H1 (cell line): ENCODE measurements around the gene GAN. TPM values are rescaled to one million over a fixed set of nuclear protein-coding genes. Genes with fewer than 3 reads are reported as not detected.

Experiments used
- CTCF ChIA-PET: fragments of 300-600 bp; sonication (Branson Sonifier 250); formaldehyde crosslinking; loops from one replicate; lab custom pipeline; 2021; ENCODE audit not compliant: partially characterized antibody; lab: Charles Lee
- POLR2A ChIA-PET: fragments of 300-600 bp; sonication (Branson Sonifier 250); formaldehyde crosslinking; loops from one replicate; lab custom pipeline; 2021; ENCODE audit warnings: inconsistent platforms; ENCODE audit not compliant: partially characterized antibody; lab: Charles Lee
- DNase-seq, 2 experiments: peaks; one replicate each; pipeline versions ENCODE4 v3.0.0 to v3.0.0-alpha.2; 2010 to 2022; ENCODE audit warnings: low spot score in 2 of 2, low read depth in 1 of 2, mixed read lengths in 1 of 2
- FAIRE-seq: peaks from 2 replicates; lab custom pipeline; 2011; peaks lifted over from hg19 to GRCh38; lab: Jason Lieb, UNC
- H2AFZ ChIP-seq: 2 replicates; pipeline ENCODE4 v1.8.1; 2012; ENCODE audit warnings: low read length, inconsistent platforms
- H2AK5ac ChIP-seq: 2 replicates; pipeline ENCODE4 v1.6.1; 2013; ENCODE audit warnings: low read depth, low read length
- H2BK120ac ChIP-seq: replicated peaks from 2 replicates; pipeline ENCODE3; 2013; ENCODE audit warnings: low read depth, low read length, inconsistent platforms
- H2BK12ac ChIP-seq: 2 replicates; pipeline ENCODE4 v1.6.1; 2013; ENCODE audit warnings: low read depth, low read length
- H2BK15ac ChIP-seq: 2 replicates; pipeline ENCODE4 v1.6.1; 2013; ENCODE audit warnings: low read length
- H2BK20ac ChIP-seq: 2 replicates; pipeline ENCODE4 v1.6.1; 2013; ENCODE audit warnings: low read length
- H2BK5ac ChIP-seq: 2 replicates; pipeline ENCODE4 v1.6.1; 2013; ENCODE audit warnings: low read depth, low read length
- H3K14ac ChIP-seq: 2 replicates; pipeline ENCODE4 v1.6.1; 2013; ENCODE audit warnings: inconsistent platforms; ENCODE audit not compliant: insufficient read length
- H3K18ac ChIP-seq: 2 replicates; pipeline ENCODE4 v1.6.1; 2013; ENCODE audit warnings: low read length; ENCODE audit errors: extremely low read depth
- H3K23ac ChIP-seq: 2 replicates; pipeline ENCODE4 v1.6.1; 2013; ENCODE audit warnings: inconsistent platforms; ENCODE audit not compliant: insufficient read length
- H3K23me2 ChIP-seq: 2 replicates; pipeline ENCODE4 v1.6.1; 2013; ENCODE audit warnings: low read depth, low read length
- H3K27ac ChIP-seq: 2 replicates; pipeline ENCODE4 v1.6.1; 2011; ENCODE audit warnings: low read depth, low read length, inconsistent platforms
- H3K27me3 ChIP-seq, 4 experiments: replicated peaks in 1 of 4; 1 replicate in 1 of 4; 2 replicates in 3 of 4; pipeline versions ENCODE4 v1.6.1 to v1.8.1; 2011 to 2013; ENCODE audit warnings: low read length in 3 of 4, mild to moderate bottlenecking in 3 of 4, inconsistent platforms in 2 of 4, mixed read lengths in 2 of 4, moderate library complexity in 1 of 4; ENCODE audit not compliant: control insufficient read depth in 3 of 4, insufficient read depth in 3 of 4; ENCODE audit errors: extremely low read depth in 1 of 4
- H3K36me3 ChIP-seq, 4 experiments: 2 replicates each; pipeline versions ENCODE4 v1.6.1 to v1.8.1; 2011 to 2013; ENCODE audit warnings: mild to moderate bottlenecking in 4 of 4, low read length in 3 of 4, moderate library complexity in 2 of 4, control low read depth in 1 of 4, inconsistent platforms in 1 of 4; ENCODE audit not compliant: insufficient read depth in 4 of 4, control insufficient read depth in 2 of 4
- H3K4ac ChIP-seq: replicated peaks from 2 replicates; pipeline ENCODE3; 2013; ENCODE audit warnings: low read length, low read depth, mixed read lengths, inconsistent platforms; ENCODE audit not compliant: insufficient read length
- H3K4me1 ChIP-seq, 4 experiments: replicated peaks in 1 of 4; 1 replicate in 1 of 4; 2 replicates in 3 of 4; pipeline versions ENCODE4 v1.6.1 to v1.8.1; 2011 to 2013; ENCODE audit warnings: low read length in 3 of 4, inconsistent platforms in 2 of 4, mixed read lengths in 1 of 4; ENCODE audit not compliant: insufficient read depth in 4 of 4, control insufficient read depth in 3 of 4
- H3K4me2 ChIP-seq, 2 experiments: 2 replicates each; pipeline versions ENCODE4 v1.6.1 to v1.8.1; 2011 to 2013; ENCODE audit warnings: low read depth in 2 of 2, low read length in 2 of 2, control low read depth in 1 of 2, inconsistent platforms in 1 of 2, mild to moderate bottlenecking in 1 of 2; ENCODE audit not compliant: insufficient read depth in 1 of 2
- H3K4me3 ChIP-seq, 4 experiments: fragments of 200-600, 300-600 bp in 1 of 4; sonication (generic), shearing (Covaris generic), sonication (Bioruptor Twin) in 1 of 4; 2 replicates each; pipeline versions ENCODE4 v1.5.1 to v1.8.1; 2011 to 2016; ENCODE audit warnings: low read length in 4 of 4, low read depth in 3 of 4, control low read depth in 2 of 4, inconsistent platforms in 2 of 4, mild to moderate bottlenecking in 2 of 4, mixed read lengths in 1 of 4, moderate library complexity in 1 of 4; ENCODE audit not compliant: insufficient read depth in 2 of 4; ENCODE audit errors: extremely low read depth in 1 of 4
- H3K56ac ChIP-seq: replicated peaks from 2 replicates; pipeline ENCODE3; 2013; ENCODE audit warnings: low read depth, mild to moderate bottlenecking, mixed read lengths, low read length, inconsistent platforms; ENCODE audit not compliant: insufficient read length
- H3K79me1 ChIP-seq: 2 replicates; pipeline ENCODE4 v1.6.1; 2013; ENCODE audit warnings: low read depth, low read length, control low read depth
- H3K79me2 ChIP-seq, 2 experiments: 2 replicates each; pipeline versions ENCODE4 v1.6.1 to v1.8.1; 2012 to 2013; ENCODE audit warnings: low read length in 2 of 2, mild to moderate bottlenecking in 2 of 2, inconsistent platforms in 1 of 2; ENCODE audit not compliant: insufficient read depth in 2 of 2, control insufficient read depth in 1 of 2
- H3K9ac ChIP-seq, 4 experiments: replicated peaks in 1 of 4; 1 replicate in 1 of 4; 2 replicates in 3 of 4; pipeline versions ENCODE4 v1.6.1 to v1.8.1; 2011 to 2013; ENCODE audit warnings: low read depth in 3 of 4, low read length in 3 of 4, control low read depth in 2 of 4, mild to moderate bottlenecking in 2 of 4, moderate library complexity in 2 of 4, inconsistent platforms in 1 of 4; ENCODE audit errors: extremely low read depth in 1 of 4
- H3K9me3 ChIP-seq, 2 experiments: 2 replicates each; pipeline versions ENCODE4 v1.6.1 to v1.8.1; 2012 to 2013; ENCODE audit warnings: mild to moderate bottlenecking in 2 of 2, moderate library complexity in 2 of 2, control low read depth in 1 of 2, inconsistent platforms in 1 of 2, low read depth in 1 of 2, low read length in 1 of 2, mixed read lengths in 1 of 2; ENCODE audit not compliant: insufficient read depth in 2 of 2
- H4K20me1 ChIP-seq, 2 experiments: replicated peaks in 1 of 2; 2 replicates each; pipeline versions ENCODE3 to v1.8.1; 2011 to 2013; ENCODE audit warnings: inconsistent platforms in 2 of 2, low read length in 2 of 2, mild to moderate bottlenecking in 1 of 2; ENCODE audit not compliant: insufficient read depth in 2 of 2, control insufficient read depth in 1 of 2
- H4K5ac ChIP-seq: 2 replicates; pipeline ENCODE4 v1.6.1; 2013; ENCODE audit warnings: low read length, low read depth, mixed read lengths, inconsistent platforms; ENCODE audit not compliant: insufficient read length
- H4K8ac ChIP-seq: 2 replicates; pipeline ENCODE4 v1.8.0; 2013; ENCODE audit warnings: mild to moderate bottlenecking, moderate library complexity, low read length, inconsistent platforms; ENCODE audit not compliant: insufficient read depth; ENCODE audit errors: extremely low read depth
- H4K91ac ChIP-seq: replicated peaks from 2 replicates; pipeline ENCODE3; 2013; ENCODE audit warnings: low read length, mixed read lengths, inconsistent platforms; ENCODE audit not compliant: insufficient read length
- ASH2L ChIP-seq: fragments of 200-600, 300-600 bp; sonication (generic); IDR thresholded peaks from one replicate; pipeline ENCODE4 v1.7.1; 2017; ENCODE audit warnings: low read length
- BACH1 ChIP-seq: IDR thresholded peaks from 2 replicates; pipeline ENCODE4 v1.6.1; 2012; ENCODE audit warnings: low read length, improper control_type of control experiment
- CBX5 ChIP-seq: fragments of 300-800, 300-1000 bp; sonication (generic); IDR thresholded peaks from 2 replicates; pipeline ENCODE4 v1.7.1; 2016; ENCODE audit warnings: antibody characterized with exemption, low read length, low read depth
- CHD1 ChIP-seq: IDR thresholded peaks from 2 replicates; pipeline ENCODE4 v1.6.1; 2012; ENCODE audit warnings: low read depth, low read length, improper control_type of control experiment
- EP300 ChIP-seq, 2 experiments: IDR thresholded peaks; 1 replicate in 1 of 2; 2 replicates in 1 of 2; pipeline ENCODE4 v1.6.1; 2011 to 2012; ENCODE audit warnings: low read depth in 2 of 2, low read length in 2 of 2, mild to moderate bottlenecking in 2 of 2, borderline replicate concordance in 1 of 2, inconsistent platforms in 1 of 2, moderate library complexity in 1 of 2
- HDAC6 ChIP-seq: IDR thresholded peaks from one replicate; pipeline ENCODE4 v1.7.1; 2012; ENCODE audit warnings: low read depth, mild to moderate bottlenecking, inconsistent platforms, low read length, moderate library complexity
- JUND ChIP-seq: IDR thresholded peaks from 2 replicates; pipeline ENCODE4 v1.6.1; 2011; ENCODE audit warnings: mild to moderate bottlenecking, improper control_type of control experiment, low read length
- RAD21 ChIP-seq, 2 experiments: IDR thresholded peaks in 1 of 2; conservative IDR thresholded peaks in 1 of 2; 2 replicates each; pipeline ENCODE4 v1.6.1; 2011; ENCODE audit warnings: low read depth in 2 of 2, low read length in 2 of 2, improper control_type of control experiment in 1 of 2, inconsistent platforms in 1 of 2, mild to moderate bottlenecking in 1 of 2, moderate library complexity in 1 of 2
- SAP30 ChIP-seq: fragments of 300-600 bp; sonication (generic); IDR thresholded peaks from 2 replicates; pipeline ENCODE4 v1.7.1; 2012; ENCODE audit warnings: low read length, moderate library complexity, mild to moderate bottlenecking, inconsistent platforms; ENCODE audit not compliant: insufficient read depth, insufficient replicate concordance
- SUZ12 ChIP-seq: fragments of 200-600 bp; sonication (generic); IDR thresholded peaks from 2 replicates; pipeline ENCODE4 v1.6.1; 2012; ENCODE audit warnings: mild to moderate bottlenecking, inconsistent platforms, low read length, moderate library complexity, mixed read lengths
- WGBS, 2 experiments: shearing (Covaris generic) in 1 of 2; methylation state at CpG; one replicate each; pipeline versions ENCODE4 v1.1.6 to v1.1.7; 2013 to 2015; ENCODE audit warnings: low lambda C conversion rate in 2 of 2, mixed read lengths in 2 of 2, inconsistent platforms in 1 of 2, low coverage in 1 of 2, missing lambda C conversion rate in 1 of 2; ENCODE audit not compliant: insufficient replicate concordance in 2 of 2, insufficient coverage in 1 of 2, insufficient read length in 1 of 2; ENCODE audit errors: extremely low coverage in 1 of 2, missing lambda C conversion rate in 1 of 2; 5-methylcytosine and 5-hydroxymethylcytosine counted together
- polyA plus RNA-seq, 7 experiments: library from polyadenylated mRNA; depleted of rRNA in 3 of 7; stranded (reverse) in 5 of 7; unstranded in 2 of 7; fragments of >200 nt in 5 of 7; fragments of 200-250 nt in 2 of 7; gene quantifications; 1 replicate in 5 of 7; 2 replicates in 1 of 7; 4 replicates in 1 of 7; pipeline versions ENCODE4 v1.2.1 to v1.2.3, GENCODE V29; 2011 to 2013; ENCODE audit warnings: missing spikeins in 2 of 7, mixed read lengths in 2 of 7
- total RNA-seq: library from RNA; stranded (reverse); fragmentation: NEBNext Ultra II Directional; extraction: Animal tissue kit (Norgen Biotek cat#: 25700); gene quantifications from 2 replicates; pipeline ENCODE4 v1.2.1, GENCODE V29; 2021
- TF ChIP-seq, protein P1 (sequence below): IDR thresholded peaks from 2 replicates; pipeline ENCODE4 v1.6.1; 2012; ENCODE audit warnings: inconsistent platforms
- TF ChIP-seq, protein P2 (sequence below): IDR thresholded peaks from 2 replicates; pipeline ENCODE4 v1.6.1; 2011; ENCODE audit warnings: low read length, improper control_type of control experiment

GAN gene
- total and polyA plus RNA-seq, 2 of the 8 experiments (the other 6 are each of a cell fraction or from before 2014, with no cell fraction given), result 4.5 to 23.9 TPM

DNA sequence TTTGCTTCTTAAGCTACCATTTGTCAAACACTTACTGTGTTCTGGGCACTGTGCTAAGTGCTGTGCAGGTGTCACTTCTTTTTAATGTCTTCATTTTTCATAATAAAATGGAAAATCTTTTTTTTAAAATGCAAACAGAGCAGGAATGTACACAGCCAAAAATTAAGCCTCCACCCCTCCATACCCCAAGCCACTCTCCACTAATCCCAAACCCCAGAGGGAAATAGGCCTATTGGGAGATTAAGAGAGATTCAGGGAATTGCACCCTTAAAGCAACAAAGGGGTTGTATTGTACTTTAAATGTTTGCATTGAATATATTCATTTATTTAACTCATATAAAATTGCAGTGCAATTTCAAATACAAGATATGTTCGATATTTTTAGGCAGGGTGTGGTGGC lies 28.6 kb upstream of the GAN start:
- Histone ChIP-seq H4K5ac (no peak overlapping the region), H3K4me2 (no peak overlapping the region), H3K14ac (no peak overlapping the region), H2BK20ac (no peak overlapping the region), H2BK15ac (no peak overlapping the region), H3K9ac (no peak overlapping the region), H3K23me2 (no peaks in the 10 kb centered on the region), H3K4me1 (no peaks in the 10 kb centered on the region), H3K27me3 (no peaks in the 10 kb centered on the region), H2AFZ (no peak overlapping the region), H3K4ac (no peak overlapping the region), H2AK5ac (no peak overlapping the region), H2BK120ac (no peak overlapping the region), H3K36me3 (no peaks in the 10 kb centered on the region), H4K20me1 (no peaks in the 10 kb centered on the region), H3K4me3 (no peak overlapping the region), H3K27ac (no peak overlapping the region), H3K18ac (no peak overlapping the region), H2BK12ac (no peak overlapping the region), H3K79me1 (no peaks in the 10 kb centered on the region), H4K8ac (no peak overlapping the region), H3K56ac (no peak overlapping the region), H3K23ac (no peak overlapping the region), H4K91ac (no peak overlapping the region), H3K79me2 (no peaks in the 10 kb centered on the region), H3K9me3 (no peaks in the 10 kb centered on the region), H2BK5ac (no peak overlapping the region)
- WGBS, 2 experiments, result 73% methylated on average over 1 of the region's 1 CpG; no CpG with 5 or more reads in 1 of the 2 experiments
- ChIA-PET CTCF (interaction anchor here (0.8 to 1.6 kb wide), 3 partner anchors 15 to 79 kb away, joined by 4 to 5 read pairs (median 5); no protein-coding TSS in a partner anchor), POLR2A (interaction anchor here (2.2 kb wide), 1 partner anchor 22 kb away, joined by 5 read pairs; no protein-coding TSS in a partner anchor)
- FAIRE-seq, result no peak
- DNase-seq, result no peak
- TF ChIP-seq, protein P1, sequence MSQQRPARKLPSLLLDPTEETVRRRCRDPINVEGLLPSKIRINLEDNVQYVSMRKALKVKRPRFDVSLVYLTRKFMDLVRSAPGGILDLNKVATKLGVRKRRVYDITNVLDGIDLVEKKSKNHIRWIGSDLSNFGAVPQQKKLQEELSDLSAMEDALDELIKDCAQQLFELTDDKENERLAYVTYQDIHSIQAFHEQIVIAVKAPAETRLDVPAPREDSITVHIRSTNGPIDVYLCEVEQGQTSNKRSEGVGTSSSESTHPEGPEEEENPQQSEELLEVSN, result no peak
- TF ChIP-seq, protein P2, sequence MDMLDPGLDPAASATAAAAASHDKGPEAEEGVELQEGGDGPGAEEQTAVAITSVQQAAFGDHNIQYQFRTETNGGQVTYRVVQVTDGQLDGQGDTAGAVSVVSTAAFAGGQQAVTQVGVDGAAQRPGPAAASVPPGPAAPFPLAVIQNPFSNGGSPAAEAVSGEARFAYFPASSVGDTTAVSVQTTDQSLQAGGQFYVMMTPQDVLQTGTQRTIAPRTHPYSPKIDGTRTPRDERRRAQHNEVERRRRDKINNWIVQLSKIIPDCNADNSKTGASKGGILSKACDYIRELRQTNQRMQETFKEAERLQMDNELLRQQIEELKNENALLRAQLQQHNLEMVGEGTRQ, result no peak
- TF ChIP-seq CHD1 (no peak), RAD21 (IDR thresholded peaks at IDR 0.05 in 1 of 2, conservative IDR thresholded peaks at IDR 0.05 in 1 of 2; ENCODE audit: low read depth in 2 of 2, low read length in 2 of 2) (no peak), CBX5 (no peak), HDAC6 (no peak), SAP30 (no peak), EP300 (IDR thresholded peaks at IDR 0.05; ENCODE audit: borderline replicate concordance in 1 of 2, low read depth in 2 of 2, low read length in 2 of 2) (no peak), JUND (no peak), ASH2L (no peak), SUZ12 (no peak), BACH1 (no peak)
